Measurements from ENCODE around the gene FADS3.
A peak's percentile ranks its signal among the peaks of the same experiment; 100 is the strongest.

FADS3 gene

GRCh38 chr11:61874377-61874809 lies 17.0 kb downstream of the FADS3 start:
- TF ChIP-seq CTCF (IDR thresholded peaks at IDR 0.05; ENCODE audit: extremely low read depth, missing control alignments): no peak
- DNase-seq (ENCODE audit: low spot score): no peak

- DNase-seq (ENCODE audit: low spot score): no peak
Measured at GRCh38 chr11:61873588-61874376, 17.6 kb downstream of the FADS3 start.

GRCh38 chr11:61872935-61873565 lies 18.3 kb downstream of the FADS3 start:
- no peak for DNase-seq (ENCODE audit: low spot score)
- no peak for TF ChIP-seq CTCF (IDR thresholded peaks at IDR 0.05; ENCODE audit: extremely low read depth, missing control alignments)

More at GRCh38 chr11:61873588-61874376, 17.6 kb downstream of the FADS3 start:
- no peak for TF ChIP-seq CTCF (IDR thresholded peaks at IDR 0.05; ENCODE audit: extremely low read depth, missing control alignments)

- DNase-seq (ENCODE audit: low spot score): peak; percentile 84
- TF ChIP-seq CTCF (IDR thresholded peaks at IDR 0.05; ENCODE audit: extremely low read depth, missing control alignments): peak; percentile 76
Measured at GRCh38 chr11:61871158-61871597, 20.2 kb downstream of the FADS3 start.

GRCh38 chr11:61870541-61871031 lies 20.8 kb downstream of the FADS3 start:
- TF ChIP-seq CTCF (IDR thresholded peaks at IDR 0.05; ENCODE audit: extremely low read depth, missing control alignments): no peak
- DNase-seq (ENCODE audit: low spot score): no peak

- no peak for DNase-seq (ENCODE audit: low spot score)
Measured at GRCh38 chr11:61869708-61870451, 21.5 kb downstream of the FADS3 start.

More at GRCh38 chr11:61869708-61870451, 21.5 kb downstream of the FADS3 start:
- TF ChIP-seq CTCF (IDR thresholded peaks at IDR 0.05; ENCODE audit: extremely low read depth, missing control alignments): no peak
